K562 (cell line): ENCODE data around the gene CDKN1B. TPM values are rescaled to one million over a fixed set of nuclear protein-coding genes. Genes with fewer than 3 reads are reported as not detected.

Source experiments
- ATAC-seq: fragments of 200-7000 bp; cut with Tn5 transposase; 3 replicates; pipeline ENCODE4 v1.9.1; 2020; ENCODE audit warnings: moderate library complexity
- BruUV-seq: library from RNA; stranded (reverse); fragments of 400-500 nt; replicated peaks from 2 replicates; lab custom pipeline; 2021; lab: Mats Ljungman, UMichigan
- CTCF ChIA-PET: fragments of 300-600 bp; formaldehyde crosslinking; extraction: SDS; loops from one replicate; lab custom pipeline; 2021; ENCODE audit warnings: low intra/inter-chr PET ratio; lab: Yijun Ruan, JAX
- POLR2A ChIA-PET: fragments of 300-600, 350-650 bp; sonication (Branson Sonifier 250); formaldehyde crosslinking; extraction: SDS; loops from one replicate; lab custom pipeline; 2021; ENCODE audit warnings: antibody characterized with exemption, inconsistent platforms; lab: Yijun Ruan, JAX
- DNase-seq, 4 experiments: peaks; one replicate each; pipeline versions ENCODE4 v3.0.0 to v3.0.0-alpha.2; 2011 to 2018; ENCODE audit warnings: low spot score in 3 of 4, mixed read lengths in 3 of 4; ENCODE audit errors: extremely low read depth in 1 of 4
- FAIRE-seq: peaks from 2 replicates; lab custom pipeline; 2011; peaks lifted over from hg19 to GRCh38; lab: Jason Lieb, UNC
- H2AFZ ChIP-seq: 2 replicates; pipeline ENCODE4 v1.6.0; 2011; ENCODE audit warnings: low read depth, low read length, control low read depth, inconsistent platforms
- H3K27ac ChIP-seq: fragments of 200-600 bp; 3 replicates; pipeline ENCODE4 v1.8.0; 2011; ENCODE audit warnings: low read depth, mild to moderate bottlenecking, control low read depth, inconsistent platforms, low read length, moderate library complexity, mixed read lengths; ENCODE audit errors: extremely low read depth
- H3K27me3 ChIP-seq, 2 experiments: fragments of 300-600 bp in 1 of 2; 2 replicates in 1 of 2; 3 replicates in 1 of 2; pipeline versions ENCODE4 v1.6.0 to v1.8.0; 2011; ENCODE audit warnings: inconsistent platforms in 2 of 2, low read length in 2 of 2, mild to moderate bottlenecking in 1 of 2, mixed read lengths in 1 of 2, moderate library complexity in 1 of 2; ENCODE audit not compliant: control insufficient read depth in 2 of 2, insufficient read depth in 2 of 2
- H3K36me3 ChIP-seq: fragments of 300-600 bp; 3 replicates; pipeline ENCODE4 v1.8.0; 2011; ENCODE audit warnings: mild to moderate bottlenecking, low read length, inconsistent platforms; ENCODE audit not compliant: control insufficient read depth, insufficient read depth
- H3K4me1 ChIP-seq, 2 experiments: fragments of 200-600 bp in 1 of 2; replicated peaks in 1 of 2; 2 replicates in 1 of 2; 3 replicates in 1 of 2; pipeline versions ENCODE4 v1.5.1 to v1.8.0; 2011; ENCODE audit warnings: inconsistent platforms in 2 of 2, low read length in 2 of 2, mild to moderate bottlenecking in 1 of 2, mixed read lengths in 1 of 2, moderate library complexity in 1 of 2; ENCODE audit not compliant: control insufficient read depth in 2 of 2, insufficient read depth in 2 of 2
- H3K4me2 ChIP-seq: 2 replicates; pipeline ENCODE4 v1.6.1; 2011; ENCODE audit warnings: low read length, control low read depth, inconsistent platforms, mixed read lengths; ENCODE audit not compliant: insufficient read depth
- H3K4me3 ChIP-seq: fragments of 200-600 bp; sonication (generic), shearing (Covaris generic); 2 replicates; pipeline ENCODE4 v1.5.1; 2016; ENCODE audit warnings: control low read depth, inconsistent platforms
- H3K79me2 ChIP-seq: fragments of 200-600 bp; 3 replicates; pipeline ENCODE4 v1.8.0; 2011; ENCODE audit warnings: low read length, inconsistent platforms; ENCODE audit not compliant: control insufficient read depth, insufficient read depth
- H3K9ac ChIP-seq, 2 experiments: 2 replicates each; pipeline versions ENCODE4 v1.6.0 to v1.6.1; 2011; ENCODE audit warnings: low read depth in 2 of 2, low read length in 2 of 2, control low read depth in 1 of 2, inconsistent platforms in 1 of 2, mild to moderate bottlenecking in 1 of 2, mixed read lengths in 1 of 2; ENCODE audit not compliant: insufficient read depth in 1 of 2
- H3K9me1 ChIP-seq: one replicate; pipeline ENCODE4 v1.6.0; 2011; ENCODE audit warnings: inconsistent platforms, mild to moderate bottlenecking, low read length, moderate library complexity; ENCODE audit not compliant: control insufficient read depth, insufficient read depth
- H3K9me3 ChIP-seq: replicated peaks from 2 replicates; pipeline ENCODE4 v1.5.1; 2011; ENCODE audit warnings: low read depth, low read length, inconsistent platforms; ENCODE audit not compliant: control insufficient read depth, insufficient read depth
- H4K20me1 ChIP-seq: replicated peaks from 2 replicates; pipeline ENCODE4 v1.6.1; 2011; ENCODE audit warnings: low read length, inconsistent platforms, mixed read lengths; ENCODE audit not compliant: control insufficient read depth, insufficient read depth
- BCL6 ChIP-seq: fragments of 250-450 bp; sonication (Bioruptor Pico); IDR thresholded peaks from 2 replicates; pipeline ENCODE4 v1.4.0; 2020
- BRD9 ChIP-seq: fragments of 450-650 bp; IDR thresholded peaks from 2 replicates; pipeline ENCODE4 v1.6.1; 2018; ENCODE audit warnings: low read depth; ENCODE audit not compliant: partially characterized antibody
- HCFC1 ChIP-seq: IDR thresholded peaks from 2 replicates; pipeline ENCODE4 v1.6.1; 2012; ENCODE audit warnings: low read depth, low read length, improper control_type of control experiment
- MECOM ChIP-seq: fragments of 250-450 bp; sonication (Bioruptor Pico); IDR thresholded peaks from 2 replicates; pipeline ENCODE4 v1.8.0; 2022; ENCODE audit warnings: inconsistent platforms
- MTA1 ChIP-seq: fragments of 450-650 bp; IDR thresholded peaks from 2 replicates; pipeline ENCODE4 v1.6.1; 2017; ENCODE audit warnings: borderline replicate concordance
- NR2F6 ChIP-seq: fragments of 450-650 bp; formaldehyde crosslinking; IDR thresholded peaks from 2 replicates; pipeline ENCODE4 v1.4.0; 2020; ENCODE audit warnings: mild to moderate bottlenecking
- XRCC3 ChIP-seq: fragments of 450-650 bp; IDR thresholded peaks from 2 replicates; pipeline ENCODE4 v1.6.1; 2017; ENCODE audit warnings: mild to moderate bottlenecking, moderate library complexity
- ZFPM2 ChIP-seq: fragments of 250-450 bp; sonication (Bioruptor Pico); IDR thresholded peaks from 2 replicates; pipeline ENCODE4 v1.5.1; 2022; ENCODE audit warnings: mild to moderate bottlenecking
- ZNF143 ChIP-seq: sonication (generic); formaldehyde crosslinking; IDR thresholded peaks from 2 replicates; pipeline ENCODE4 v1.9.0; 2022; ENCODE audit warnings: mild to moderate bottlenecking, missing genetic modification reagents
- ZNF699 ChIP-seq: fragments of 250-450 bp; sonication (Bioruptor Pico); IDR thresholded peaks from 2 replicates; pipeline ENCODE4 v1.8.0; 2021; ENCODE audit warnings: mild to moderate bottlenecking, moderate library complexity; ENCODE audit not compliant: insufficient replicate concordance
- WGBS: fragments of 100-300 bp; shearing (Covaris generic); methylation state at CpG from one replicate; pipeline ENCODE4 v1.1.6; 2016; ENCODE audit warnings: low coverage, mixed read lengths; ENCODE audit not compliant: insufficient coverage; ENCODE audit errors: missing lambda C conversion rate; 5-methylcytosine and 5-hydroxymethylcytosine counted together
- in situ Hi-C: fragments of 300-500 bp; cut with MboI; formaldehyde crosslinking; loops from 4 replicates; pipeline ENCODE4 v1.15.0; 2018; ENCODE audit warnings: inconsistent platforms, mixed read lengths
- intact Hi-C: fragments of 100-400 bp; cut with micrococcal nuclease; formaldehyde crosslinking; loops from 2 replicates; pipeline ENCODE4 v1.14.2; 2022
- polyA plus RNA-seq, 8 experiments: library from polyadenylated mRNA; depleted of rRNA in 4 of 8; stranded (reverse) in 5 of 8; unstranded in 3 of 8; fragments of >200 nt; fragmentation: Nextera tagmentation in 2 of 8; fragmentation: Illumina TruSeq in 1 of 8; extraction: Ambion mirVana in 2 of 8; extraction: Trizol in 1 of 8; gene quantifications; 2 replicates each; pipeline versions ENCODE4 v1.2.1 to v1.2.3, GENCODE V29; 2011 to 2014; ENCODE audit warnings: inconsistent platforms in 1 of 8, missing spikeins in 1 of 8
- total RNA-seq, 7 experiments: library from RNA; depleted of rRNA in 6 of 7; stranded (reverse); fragments of >200 nt in 6 of 7; fragmentation: Illumina TruSeq in 2 of 7; extraction: Trizol in 2 of 7; gene quantifications; 2 replicates each; pipeline versions ENCODE4 v1.2.1 to v1.2.3, GENCODE V29; 2011 to 2021; ENCODE audit warnings: low replicate concordance in 1 of 7
- TF ChIP-seq, protein P1 (sequence below): IDR thresholded peaks from 2 replicates; pipeline ENCODE4 v1.6.1; 2011; ENCODE audit not compliant: insufficient read length; ENCODE audit errors: extremely low read depth
- TF ChIP-seq, protein P2 (sequence below): fragments of 250-450 bp; sonication (Bioruptor Pico); IDR thresholded peaks from 2 replicates; pipeline ENCODE4 v1.5.0; 2021; ENCODE audit warnings: mild to moderate bottlenecking, borderline replicate concordance
- TF ChIP-seq, protein P3 (sequence below): fragments of 450-650 bp; IDR thresholded peaks from 2 replicates; pipeline ENCODE4 v1.6.1; 2018; ENCODE audit not compliant: partially characterized antibody

CDKN1B gene
- total and polyA plus RNA-seq, 9 of the 15 experiments (the other 6 are each of a cell fraction or from before 2014, with no cell fraction given), result 2.6 to 35.2 (median 15.5) TPM

DNA sequence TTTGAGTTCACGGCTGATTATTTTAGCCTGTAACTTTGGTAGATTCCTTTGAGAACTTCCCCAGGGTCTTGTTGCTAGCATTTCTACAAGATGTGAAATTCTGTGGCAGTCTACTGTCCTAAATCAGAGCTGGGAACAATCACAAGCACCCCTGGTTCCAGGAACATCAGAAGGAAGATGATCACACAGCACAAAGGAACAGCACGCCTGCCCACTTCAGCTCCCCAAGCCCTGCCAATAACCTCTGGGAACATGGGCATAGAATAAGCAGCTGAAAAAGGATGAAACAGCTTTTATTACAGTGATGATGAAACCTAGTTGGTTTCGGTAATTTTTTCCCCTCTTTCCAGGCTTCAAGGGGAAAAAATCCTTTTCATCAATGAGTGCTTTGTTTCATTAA lies 33.4 kb upstream of the CDKN1B start:
- in situ Hi-C loops, result no loop called here
- WGBS, result 2% methylated on average over 3 of the region's 3 CpGs
- H3K4me3 ChIP-seq, result no peak overlapping the region
- H3K4me2 ChIP-seq, result no peak overlapping the region
- TF ChIP-seq, protein P1, sequence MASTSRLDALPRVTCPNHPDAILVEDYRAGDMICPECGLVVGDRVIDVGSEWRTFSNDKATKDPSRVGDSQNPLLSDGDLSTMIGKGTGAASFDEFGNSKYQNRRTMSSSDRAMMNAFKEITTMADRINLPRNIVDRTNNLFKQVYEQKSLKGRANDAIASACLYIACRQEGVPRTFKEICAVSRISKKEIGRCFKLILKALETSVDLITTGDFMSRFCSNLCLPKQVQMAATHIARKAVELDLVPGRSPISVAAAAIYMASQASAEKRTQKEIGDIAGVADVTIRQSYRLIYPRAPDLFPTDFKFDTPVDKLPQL, result no peak
- no peak for TF ChIP-seq HCFC1
- no peak for TF ChIP-seq MECOM (CRISPR knock-in tag)
- TF ChIP-seq XRCC3, result no peak
- TF ChIP-seq MTA1, result no peak
- TF ChIP-seq BRD9, result no peak
- TF ChIP-seq ZNF699, result no peak
- TF ChIP-seq NR2F6, result no peak
- TF ChIP-seq BCL6 (CRISPR knock-in tag), result no peak
- TF ChIP-seq, protein P2, sequence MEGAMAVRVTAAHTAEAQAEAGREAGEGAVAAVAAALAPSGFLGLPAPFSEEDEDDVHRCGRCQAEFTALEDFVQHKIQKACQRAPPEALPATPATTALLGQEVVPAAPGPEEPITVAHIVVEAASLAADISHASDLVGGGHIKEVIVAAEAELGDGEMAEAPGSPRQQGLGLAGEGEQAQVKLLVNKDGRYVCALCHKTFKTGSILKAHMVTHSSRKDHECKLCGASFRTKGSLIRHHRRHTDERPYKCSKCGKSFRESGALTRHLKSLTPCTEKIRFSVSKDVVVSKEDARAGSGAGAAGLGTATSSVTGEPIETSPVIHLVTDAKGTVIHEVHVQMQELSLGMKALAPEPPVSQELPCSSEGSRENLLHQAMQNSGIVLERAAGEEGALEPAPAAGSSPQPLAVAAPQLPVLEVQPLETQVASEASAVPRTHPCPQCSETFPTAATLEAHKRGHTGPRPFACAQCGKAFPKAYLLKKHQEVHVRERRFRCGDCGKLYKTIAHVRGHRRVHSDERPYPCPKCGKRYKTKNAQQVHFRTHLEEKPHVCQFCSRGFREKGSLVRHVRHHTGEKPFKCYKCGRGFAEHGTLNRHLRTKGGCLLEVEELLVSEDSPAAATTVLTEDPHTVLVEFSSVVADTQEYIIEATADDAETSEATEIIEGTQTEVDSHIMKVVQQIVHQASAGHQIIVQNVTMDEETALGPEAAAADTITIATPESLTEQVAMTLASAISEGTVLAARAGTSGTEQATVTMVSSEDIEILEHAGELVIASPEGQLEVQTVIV (CRISPR knock-in tag), result no peak
- TF ChIP-seq ZNF143 (CRISPR knock-in tag), result no peak
- TF ChIP-seq, protein P3, sequence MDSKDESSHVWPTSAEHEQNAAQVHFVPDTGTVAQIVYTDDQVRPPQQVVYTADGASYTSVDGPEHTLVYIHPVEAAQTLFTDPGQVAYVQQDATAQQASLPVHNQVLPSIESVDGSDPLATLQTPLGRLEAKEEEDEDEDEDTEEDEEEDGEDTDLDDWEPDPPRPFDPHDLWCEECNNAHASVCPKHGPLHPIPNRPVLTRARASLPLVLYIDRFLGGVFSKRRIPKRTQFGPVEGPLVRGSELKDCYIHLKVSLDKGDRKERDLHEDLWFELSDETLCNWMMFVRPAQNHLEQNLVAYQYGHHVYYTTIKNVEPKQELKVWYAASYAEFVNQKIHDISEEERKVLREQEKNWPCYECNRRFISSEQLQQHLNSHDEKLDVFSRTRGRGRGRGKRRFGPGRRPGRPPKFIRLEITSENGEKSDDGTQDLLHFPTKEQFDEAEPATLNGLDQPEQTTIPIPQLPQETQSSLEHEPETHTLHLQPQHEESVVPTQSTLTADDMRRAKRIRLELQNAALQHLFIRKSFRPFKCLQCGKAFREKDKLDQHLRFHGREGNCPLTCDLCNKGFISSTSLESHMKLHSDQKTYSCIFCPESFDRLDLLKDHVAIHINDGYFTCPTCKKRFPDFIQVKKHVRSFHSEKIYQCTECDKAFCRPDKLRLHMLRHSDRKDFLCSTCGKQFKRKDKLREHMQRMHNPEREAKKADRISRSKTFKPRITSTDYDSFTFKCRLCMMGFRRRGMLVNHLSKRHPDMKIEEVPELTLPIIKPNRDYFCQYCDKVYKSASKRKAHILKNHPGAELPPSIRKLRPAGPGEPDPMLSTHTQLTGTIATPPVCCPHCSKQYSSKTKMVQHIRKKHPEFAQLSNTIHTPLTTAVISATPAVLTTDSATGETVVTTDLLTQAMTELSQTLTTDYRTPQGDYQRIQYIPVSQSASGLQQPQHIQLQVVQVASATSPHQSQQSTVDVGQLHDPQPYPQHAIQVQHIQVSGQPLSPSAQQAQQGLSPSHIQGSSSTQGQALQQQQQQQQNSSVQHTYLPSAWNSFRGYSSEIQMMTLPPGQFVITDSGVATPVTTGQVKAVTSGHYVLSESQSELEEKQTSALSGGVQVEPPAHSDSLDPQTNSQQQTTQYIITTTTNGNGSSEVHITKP, result no peak
- TF ChIP-seq ZFPM2 (CRISPR knock-in tag), result no peak
- H2AFZ ChIP-seq, result no peak overlapping the region
- H4K20me1 ChIP-seq, result no peaks in the 10 kb centered on the region
- H3K27me3 ChIP-seq, result no peaks in the 10 kb centered on the region
- no peak for FAIRE-seq
- no peak overlapping the region for H3K27ac ChIP-seq
- H3K36me3 ChIP-seq, result no peaks in the 10 kb centered on the region
- DNase-seq, result no peak
- POLR2A ChIA-PET, result no interaction called here
- intact Hi-C loops, result no loop called here
- no peaks in the 10 kb centered on the region; a peak in 1 of 5 replicates for H3K4me1 ChIP-seq
- no peaks in the 10 kb centered on the region for H3K79me2 ChIP-seq
- no peaks in the 10 kb centered on the region for H3K9me1 ChIP-seq
- CTCF ChIA-PET, result no interaction called here
- H3K9me3 ChIP-seq, result no peaks in the 10 kb centered on the region
- ATAC-seq, result no peak
- H3K9ac ChIP-seq, result no peak overlapping the region
- no TSS peak for BruUV-seq
